AG09319 (cell line): ENCODE measurements around the gene AKAP5.

Experiments
- DNase-seq: peaks from one replicate; pipeline ENCODE4 v3.0.0-alpha.2; 2010; ENCODE audit warnings: low read depth; ENCODE audit errors: extremely low read depth
- TF ChIP-seq, protein P1 (sequence below): IDR thresholded peaks from 2 replicates; pipeline ENCODE4 v1.5.1; 2011; ENCODE audit warnings: low read depth, mild to moderate bottlenecking, inconsistent platforms, low read length, moderate library complexity

The AKAP5 gene

DNA sequence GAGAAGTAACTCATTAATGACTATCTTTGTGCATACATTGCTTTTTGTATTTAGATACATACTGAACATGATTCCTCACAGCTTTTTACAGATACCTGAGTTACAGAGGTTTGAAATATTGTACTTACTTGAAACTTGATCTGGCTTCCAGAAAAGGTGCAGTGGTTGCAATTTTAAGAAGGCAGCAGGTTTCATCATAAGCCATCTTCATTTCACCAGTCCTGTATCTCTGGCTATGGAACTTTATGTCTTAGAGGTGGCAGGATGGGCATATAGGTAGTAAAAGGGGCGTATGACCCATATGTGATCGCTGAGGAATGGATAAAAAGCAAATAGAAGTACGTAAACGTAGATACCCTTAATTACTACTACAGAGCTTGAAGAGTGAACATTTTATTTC is 52.9 kb downstream of the AKAP5 start:
- TF ChIP-seq, protein P1, sequence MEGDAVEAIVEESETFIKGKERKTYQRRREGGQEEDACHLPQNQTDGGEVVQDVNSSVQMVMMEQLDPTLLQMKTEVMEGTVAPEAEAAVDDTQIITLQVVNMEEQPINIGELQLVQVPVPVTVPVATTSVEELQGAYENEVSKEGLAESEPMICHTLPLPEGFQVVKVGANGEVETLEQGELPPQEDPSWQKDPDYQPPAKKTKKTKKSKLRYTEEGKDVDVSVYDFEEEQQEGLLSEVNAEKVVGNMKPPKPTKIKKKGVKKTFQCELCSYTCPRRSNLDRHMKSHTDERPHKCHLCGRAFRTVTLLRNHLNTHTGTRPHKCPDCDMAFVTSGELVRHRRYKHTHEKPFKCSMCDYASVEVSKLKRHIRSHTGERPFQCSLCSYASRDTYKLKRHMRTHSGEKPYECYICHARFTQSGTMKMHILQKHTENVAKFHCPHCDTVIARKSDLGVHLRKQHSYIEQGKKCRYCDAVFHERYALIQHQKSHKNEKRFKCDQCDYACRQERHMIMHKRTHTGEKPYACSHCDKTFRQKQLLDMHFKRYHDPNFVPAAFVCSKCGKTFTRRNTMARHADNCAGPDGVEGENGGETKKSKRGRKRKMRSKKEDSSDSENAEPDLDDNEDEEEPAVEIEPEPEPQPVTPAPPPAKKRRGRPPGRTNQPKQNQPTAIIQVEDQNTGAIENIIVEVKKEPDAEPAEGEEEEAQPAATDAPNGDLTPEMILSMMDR: no peak
- DNase-seq: no peak

DNA sequence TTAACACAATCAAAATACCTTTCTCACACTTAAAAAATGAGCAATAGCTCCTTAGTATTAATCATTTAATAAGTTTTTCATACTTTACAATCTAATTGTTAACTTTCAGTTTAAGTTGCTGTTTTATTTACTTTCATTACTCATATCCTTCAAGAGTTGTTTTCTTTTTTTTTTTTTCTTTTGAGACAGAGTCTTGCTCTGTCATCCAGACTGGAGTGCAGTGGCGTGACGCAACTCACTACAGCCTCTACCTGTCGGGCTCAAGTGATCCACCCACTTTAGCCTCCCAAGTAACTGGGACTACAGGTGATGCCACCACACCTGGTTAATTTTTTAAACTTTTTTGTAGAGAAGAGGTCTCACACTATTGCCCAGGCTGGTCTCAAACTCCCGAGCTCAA is 55.4 kb downstream of the AKAP5 start:
- no peak for DNase-seq
- TF ChIP-seq, protein P1: no peak

- TF ChIP-seq, protein P1: no peak
- DNase-seq: no peak
These were observed 57.5 kb downstream of the AKAP5 start for GRCh38 chr14:64522591-64523355.
